ENCODE results near the gene BLM.

DNA sequence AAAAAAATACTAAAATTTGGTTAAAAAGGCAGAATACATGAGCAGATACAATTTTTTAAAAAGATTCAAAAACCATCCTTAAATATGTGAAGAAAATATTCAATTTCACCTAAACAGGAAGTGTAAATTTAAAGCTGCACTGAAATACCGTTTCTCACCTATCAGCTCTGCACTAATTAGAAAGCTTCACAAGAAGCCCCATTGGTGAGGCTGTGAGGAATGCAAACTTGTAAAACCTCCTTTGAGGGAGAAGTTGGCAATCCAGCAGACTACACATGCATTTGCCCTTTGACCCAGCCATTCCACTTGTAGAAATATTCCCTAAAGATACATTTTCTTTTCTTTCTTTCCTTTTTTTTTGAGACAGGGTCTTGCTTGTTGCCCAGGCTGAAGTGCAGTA lies 18.8 kb downstream of the BLM start:
- TF ChIP-seq, protein P1, sequence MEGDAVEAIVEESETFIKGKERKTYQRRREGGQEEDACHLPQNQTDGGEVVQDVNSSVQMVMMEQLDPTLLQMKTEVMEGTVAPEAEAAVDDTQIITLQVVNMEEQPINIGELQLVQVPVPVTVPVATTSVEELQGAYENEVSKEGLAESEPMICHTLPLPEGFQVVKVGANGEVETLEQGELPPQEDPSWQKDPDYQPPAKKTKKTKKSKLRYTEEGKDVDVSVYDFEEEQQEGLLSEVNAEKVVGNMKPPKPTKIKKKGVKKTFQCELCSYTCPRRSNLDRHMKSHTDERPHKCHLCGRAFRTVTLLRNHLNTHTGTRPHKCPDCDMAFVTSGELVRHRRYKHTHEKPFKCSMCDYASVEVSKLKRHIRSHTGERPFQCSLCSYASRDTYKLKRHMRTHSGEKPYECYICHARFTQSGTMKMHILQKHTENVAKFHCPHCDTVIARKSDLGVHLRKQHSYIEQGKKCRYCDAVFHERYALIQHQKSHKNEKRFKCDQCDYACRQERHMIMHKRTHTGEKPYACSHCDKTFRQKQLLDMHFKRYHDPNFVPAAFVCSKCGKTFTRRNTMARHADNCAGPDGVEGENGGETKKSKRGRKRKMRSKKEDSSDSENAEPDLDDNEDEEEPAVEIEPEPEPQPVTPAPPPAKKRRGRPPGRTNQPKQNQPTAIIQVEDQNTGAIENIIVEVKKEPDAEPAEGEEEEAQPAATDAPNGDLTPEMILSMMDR (IDR thresholded peaks at IDR 0.05) = no peak
- TF ChIP-seq POLR2A (IDR thresholded peaks at IDR 0.05) = no peak
